ENCODE data around the gene SLAIN1. TPM values are rescaled to one million over a fixed set of nuclear protein-coding genes. Genes with fewer than 3 reads are reported as not detected.

SLAIN1 gene
- total RNA-seq, 1 donor from 2014 or later, result 0.32 TPM

DNA sequence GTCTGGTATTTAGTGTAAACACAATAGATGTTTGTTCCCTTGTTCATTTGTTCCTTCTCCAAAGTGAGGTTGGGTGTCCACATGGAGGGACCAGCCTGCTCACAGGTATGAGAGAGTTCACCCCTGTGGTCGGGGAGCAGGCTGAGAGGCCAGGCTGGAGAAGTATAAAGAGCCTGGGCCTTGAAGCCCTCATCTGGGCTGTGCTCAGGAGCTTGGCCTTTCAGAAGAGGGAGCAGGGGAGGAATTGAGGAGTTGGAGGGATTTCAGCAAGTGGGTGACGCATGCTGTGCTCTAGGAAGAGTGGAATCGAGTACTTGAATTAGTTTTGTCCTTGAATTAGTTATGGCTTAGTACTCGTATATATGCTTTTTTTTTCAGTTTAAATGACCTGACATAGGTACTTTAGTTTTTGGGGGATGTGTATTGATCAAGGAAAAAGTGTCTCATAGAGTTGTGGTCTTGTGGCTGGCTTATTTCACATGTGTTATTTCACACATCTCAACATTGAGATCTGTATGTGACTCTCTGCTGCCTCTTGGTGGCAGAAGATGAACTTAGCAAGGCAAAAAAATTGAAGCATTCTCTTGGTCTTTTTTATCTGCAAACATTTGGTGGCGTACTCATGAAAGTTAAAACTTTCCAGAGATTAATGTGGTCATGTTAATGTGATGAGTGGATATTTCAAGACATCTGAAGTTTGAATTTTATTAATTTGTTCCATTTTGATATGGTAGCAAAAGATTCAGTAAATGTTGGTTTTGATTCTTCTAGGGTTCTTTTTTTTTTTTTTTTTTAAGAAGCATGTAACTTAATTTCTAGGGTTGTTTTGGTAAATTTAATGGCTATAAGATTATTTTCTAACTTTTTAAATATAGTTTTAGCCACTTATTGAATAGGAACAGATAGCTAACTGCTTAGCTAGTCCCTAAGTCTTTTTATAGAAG lies 54.3 kb downstream of the SLAIN1 start:
- peak; percentile 48 for ATAC-seq

DNA sequence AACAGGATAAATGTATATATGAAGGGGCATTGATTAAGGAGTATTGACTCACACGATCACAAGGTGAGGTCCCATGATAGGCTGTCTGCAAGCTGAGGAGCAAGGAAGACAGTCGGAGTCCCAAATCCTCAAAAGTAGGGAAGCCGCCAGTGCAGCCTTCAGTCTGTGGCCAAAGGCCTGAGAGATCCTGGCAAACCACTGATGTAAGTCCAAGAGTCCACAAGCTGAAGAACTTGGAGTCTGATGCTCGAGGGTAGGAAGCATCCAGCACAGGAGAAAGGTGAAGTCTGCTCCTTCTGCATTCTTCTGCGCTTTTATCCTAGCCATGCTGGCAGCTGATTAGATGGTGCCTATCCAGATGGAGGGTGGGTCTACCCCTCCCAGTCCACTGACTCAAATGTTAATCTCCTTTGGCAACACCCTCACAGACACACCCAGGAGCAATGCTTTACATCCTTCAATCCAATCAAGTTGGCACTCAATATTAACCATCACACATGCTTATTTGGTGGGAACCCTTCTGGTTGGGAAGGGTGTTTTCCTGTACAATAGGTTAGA lies 55.1 kb downstream of the SLAIN1 start:
- no peak for ATAC-seq

DNA sequence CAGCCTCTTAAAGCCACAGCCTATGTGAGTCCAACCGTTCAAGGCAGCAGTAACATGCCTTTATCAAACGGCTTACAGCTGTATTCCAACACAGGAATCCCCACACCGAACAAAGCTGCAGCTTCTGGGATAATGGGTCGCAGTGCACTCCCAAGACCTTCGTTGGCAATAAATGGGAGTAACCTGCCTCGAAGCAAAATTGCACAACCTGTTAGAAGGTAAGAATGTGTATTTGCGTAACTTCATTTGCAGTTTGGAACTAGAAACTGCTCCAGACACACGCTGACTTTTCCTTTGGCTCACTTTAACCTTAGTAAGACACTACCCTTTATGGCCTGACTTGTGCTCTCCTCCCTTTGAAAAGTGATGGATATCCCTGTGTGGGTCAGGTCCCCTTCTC lies 63.4 kb downstream of the SLAIN1 start:
- ATAC-seq, result peak; percentile 23

DNA sequence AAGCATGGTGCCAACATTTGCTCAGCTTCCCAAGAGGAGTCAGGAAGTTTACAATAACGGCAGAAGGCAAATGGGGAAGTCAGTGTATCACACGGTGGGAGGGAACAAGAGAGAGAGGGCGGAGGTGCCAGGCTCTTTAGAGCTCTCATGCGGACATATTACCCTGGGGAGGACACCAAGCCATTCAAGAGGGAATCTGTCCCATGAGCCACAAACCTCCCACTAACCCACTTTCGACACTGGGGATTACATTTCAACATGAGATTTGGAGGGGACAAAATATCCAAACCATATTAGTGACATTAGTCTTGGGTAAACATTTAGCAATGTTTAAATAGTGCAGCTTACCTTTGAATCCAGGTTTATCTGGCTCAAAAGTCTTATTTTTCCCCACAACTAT lies 69.9 kb downstream of the SLAIN1 start:
- ATAC-seq, result no peak

DNA sequence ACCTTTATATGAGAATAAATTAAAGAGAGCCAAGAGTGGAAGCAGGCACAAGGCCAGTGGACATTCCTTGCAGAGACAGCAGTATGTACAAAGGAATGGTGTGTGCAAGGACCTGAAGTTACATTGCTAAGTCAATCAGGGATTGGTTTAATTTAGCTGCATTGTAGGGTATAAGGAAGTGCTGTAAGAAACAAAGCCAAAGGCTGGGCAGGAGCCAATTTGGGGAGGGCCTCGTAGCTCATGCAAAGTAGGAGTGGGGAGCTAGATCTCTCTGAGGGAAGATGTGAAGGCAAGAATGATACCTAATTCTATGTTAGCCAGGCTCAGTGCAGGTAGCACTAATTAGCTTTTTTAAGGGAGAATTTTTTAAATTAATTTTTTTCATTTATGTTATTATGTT lies 76.7 kb downstream of the SLAIN1 start:
- ATAC-seq, result no peak

DNA sequence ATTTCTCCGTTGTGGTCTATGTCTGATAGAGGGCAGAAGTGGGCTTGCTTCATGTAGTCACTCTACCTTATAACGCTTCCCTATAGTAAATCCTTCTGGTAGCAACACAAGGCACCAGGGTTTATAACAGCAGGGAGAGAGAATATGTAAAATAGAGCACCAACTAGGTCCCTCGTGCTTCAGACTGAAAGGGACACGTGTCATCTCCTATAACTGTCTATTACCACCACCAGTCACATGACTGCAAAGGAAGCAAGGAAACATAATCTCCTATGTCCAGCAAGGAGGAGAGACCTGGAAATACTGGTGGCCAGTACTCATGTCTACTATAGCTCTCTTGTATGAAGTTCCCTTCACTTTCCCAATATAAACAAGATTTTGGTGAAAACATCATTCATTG lies 79.2 kb downstream of the SLAIN1 start:
- ATAC-seq, result no peak

DNA sequence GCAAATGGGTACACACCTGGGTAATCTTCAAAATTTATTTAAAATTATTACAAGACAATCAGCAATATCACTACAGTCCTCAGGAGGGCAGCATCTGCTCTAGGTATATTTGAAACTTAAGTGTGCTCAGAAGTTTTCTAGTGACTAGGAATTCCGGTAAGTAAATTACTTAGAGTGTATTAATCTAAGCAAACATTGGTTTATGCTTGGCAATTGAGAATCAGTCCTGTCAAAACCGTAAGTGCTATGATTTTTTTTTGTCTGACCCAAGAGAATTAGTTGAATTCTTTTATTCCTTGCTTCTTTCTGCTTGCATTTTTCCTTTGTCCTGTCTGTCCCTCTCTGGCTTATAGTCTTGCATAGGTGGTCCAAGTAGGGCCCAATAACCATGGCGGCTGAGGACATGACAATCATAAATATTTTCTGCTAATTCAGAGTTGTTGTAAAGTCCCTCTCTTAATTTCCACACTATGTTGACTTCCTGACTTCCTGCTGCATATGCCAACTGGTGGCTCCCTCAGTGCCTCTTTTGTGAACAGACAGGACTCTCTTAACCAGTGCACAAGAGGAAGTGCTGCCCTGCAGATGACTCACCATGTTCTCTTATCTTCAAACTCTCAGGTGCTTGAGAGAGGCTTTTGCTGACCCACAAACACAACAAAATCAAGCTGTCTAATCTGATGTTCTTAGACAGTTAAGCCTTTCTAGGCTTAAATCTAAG lies 82.2 kb downstream of the SLAIN1 start:
- ATAC-seq, result peak; percentile 75

DNA sequence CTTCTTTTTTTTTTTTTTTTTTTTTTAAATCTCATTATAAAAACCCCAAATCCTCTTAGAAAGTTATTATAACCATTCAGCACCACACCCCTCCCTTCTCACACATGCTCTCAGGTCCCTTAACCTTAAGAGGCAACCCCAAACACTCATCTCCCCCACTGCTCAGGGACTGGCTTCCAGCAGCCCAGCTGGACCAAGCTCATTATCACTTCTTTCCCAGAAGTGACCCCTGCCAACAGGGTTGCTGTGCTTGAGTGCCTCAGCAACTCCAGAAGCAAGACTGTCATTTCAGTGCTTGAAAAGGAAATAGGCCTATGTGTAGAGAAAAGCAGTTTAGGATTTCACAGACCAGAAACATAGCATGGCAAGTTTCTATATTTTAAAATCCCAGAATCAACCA lies 84.3 kb downstream of the SLAIN1 start:
- ATAC-seq, result no peak

DNA sequence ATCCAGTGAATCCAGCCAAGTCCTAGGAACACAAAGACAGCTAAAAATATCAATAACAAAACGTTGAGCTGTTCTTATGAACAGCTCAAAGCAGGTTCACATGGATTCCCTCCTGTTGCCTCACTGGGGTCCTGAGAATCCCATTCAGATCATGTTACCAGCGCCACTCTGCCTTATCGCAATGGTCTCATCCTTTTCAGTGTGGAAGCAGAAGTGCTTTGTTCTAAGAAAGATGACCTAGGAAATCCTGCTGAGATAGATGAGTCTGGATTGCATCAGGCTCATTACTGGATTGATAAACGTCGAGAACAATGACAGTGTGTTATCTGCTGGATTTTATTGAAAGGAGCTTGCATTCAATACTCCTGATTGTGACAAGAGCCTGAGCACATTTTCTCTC lies 87.0 kb downstream of the SLAIN1 start:
- no peak for ATAC-seq

DNA sequence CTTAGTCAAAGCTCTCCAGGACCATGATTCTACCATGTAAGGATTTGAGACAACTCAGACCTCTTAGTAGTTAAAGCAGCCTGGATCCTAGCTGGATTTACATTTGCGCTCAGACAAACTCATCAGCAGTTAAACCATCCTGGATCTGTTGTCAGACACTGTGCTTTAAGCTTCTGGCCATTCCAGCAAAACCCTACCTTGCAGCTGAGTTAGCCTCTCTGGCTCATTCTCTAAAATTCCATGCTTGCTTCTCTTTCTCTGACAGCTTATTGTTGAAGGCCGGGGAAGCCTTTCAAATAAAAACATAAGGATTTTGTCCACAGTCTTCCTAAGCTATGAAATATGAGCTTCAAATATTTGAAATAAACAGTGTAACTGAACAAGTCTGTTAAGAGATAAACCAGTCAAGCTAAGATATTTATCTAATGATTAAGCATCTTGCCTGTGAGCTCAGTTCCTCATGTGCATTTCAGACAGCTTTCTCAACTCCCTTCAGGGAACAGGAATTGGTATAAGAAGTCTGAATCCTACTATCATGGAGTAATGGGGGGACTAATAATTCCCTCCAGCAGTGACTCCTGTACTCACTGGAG lies 89.3 kb downstream of the SLAIN1 start:
- ATAC-seq, result no peak

DNA sequence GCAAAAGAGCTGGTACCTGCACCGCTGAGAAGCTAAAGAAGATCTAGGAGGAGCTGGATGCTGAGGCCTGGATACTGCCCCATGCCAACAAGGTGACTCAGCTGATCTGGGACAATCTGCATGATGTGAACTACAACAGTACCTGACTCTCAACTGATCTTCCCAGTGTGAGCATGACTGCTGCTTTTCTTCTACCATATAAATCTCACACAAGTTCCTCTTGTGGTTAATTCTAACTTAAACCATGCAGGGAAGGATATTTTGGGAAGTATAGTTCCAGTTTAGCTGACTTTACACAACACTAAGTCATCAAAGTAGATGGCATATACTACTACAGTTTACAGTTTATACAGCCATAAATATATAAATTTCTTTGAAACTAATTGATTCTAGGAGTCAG lies 91.9 kb downstream of the SLAIN1 start:
- no peak for ATAC-seq

DNA sequence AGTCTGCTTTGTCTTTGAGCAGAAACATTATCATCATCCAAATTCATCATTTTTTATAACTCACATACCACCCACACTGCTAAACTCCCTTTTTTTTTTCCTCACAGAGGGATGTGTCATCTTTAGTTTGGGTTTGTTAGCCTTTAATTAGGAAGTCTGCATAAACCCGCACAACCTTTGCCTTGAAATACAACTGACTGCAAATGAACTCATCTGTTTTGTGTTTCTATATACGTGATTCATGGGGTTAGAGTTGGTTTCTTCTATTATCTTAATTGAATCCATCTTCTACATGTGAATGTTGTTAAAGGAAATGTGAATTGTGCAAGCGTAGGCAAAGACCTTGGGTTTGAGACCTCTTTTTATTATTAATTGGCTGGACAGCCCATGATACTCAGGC lies 102.7 kb downstream of the SLAIN1 start:
- no peak for ATAC-seq

DNA sequence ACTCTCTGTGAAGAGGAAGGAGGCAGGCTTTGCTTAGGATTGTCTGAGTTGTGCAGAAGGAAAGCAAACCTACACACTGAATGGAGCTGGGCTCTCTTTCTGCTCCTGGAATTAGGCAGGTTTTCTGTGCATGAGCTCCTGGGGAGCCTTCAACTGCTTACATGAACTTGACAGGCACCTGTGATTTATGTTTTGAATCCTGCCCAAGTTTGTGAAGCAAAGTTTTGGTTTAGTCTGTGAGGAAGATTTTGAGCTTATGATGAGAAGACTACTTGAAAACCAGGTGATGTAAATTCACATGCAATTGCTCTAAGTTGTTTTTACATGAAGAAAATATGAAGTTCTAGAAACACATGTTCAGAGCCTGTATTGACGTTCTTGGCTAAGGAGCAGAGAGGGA lies 109.0 kb downstream of the SLAIN1 start:
- ATAC-seq, result no peak

DNA sequence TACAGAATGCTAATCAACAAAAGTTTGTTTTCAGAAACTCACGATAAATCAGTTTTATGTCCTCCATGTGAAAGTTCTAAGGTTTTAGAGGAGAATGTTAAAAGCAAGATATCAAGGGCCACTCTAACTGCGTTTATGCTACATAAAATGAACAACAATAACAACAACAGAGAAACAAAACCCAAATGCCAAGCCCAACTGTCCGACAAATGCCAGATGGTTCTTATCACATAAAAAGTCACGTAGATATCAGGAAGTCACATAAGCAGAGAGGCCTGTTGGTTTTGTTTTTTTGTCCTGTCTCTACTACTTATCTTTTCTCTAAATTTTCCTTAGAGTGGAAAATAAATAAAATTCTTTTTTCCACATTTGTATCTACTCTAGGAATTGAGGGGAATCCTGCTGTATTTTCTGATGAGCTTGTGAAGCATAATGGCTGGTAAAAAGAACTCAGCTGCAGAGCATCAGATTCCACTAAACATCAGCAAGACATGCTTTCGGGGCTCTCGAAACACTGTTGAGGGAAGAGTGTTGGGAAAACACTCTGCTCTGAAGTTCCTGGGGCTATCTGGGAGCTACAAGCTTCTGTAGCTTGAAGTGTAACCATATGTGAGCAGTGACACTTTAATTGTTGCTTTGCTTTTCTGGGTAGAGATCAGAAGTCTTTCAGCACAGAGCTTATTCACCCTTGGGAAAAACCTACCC lies 110.1 kb downstream of the SLAIN1 start:
- ATAC-seq, result no peak

DNA sequence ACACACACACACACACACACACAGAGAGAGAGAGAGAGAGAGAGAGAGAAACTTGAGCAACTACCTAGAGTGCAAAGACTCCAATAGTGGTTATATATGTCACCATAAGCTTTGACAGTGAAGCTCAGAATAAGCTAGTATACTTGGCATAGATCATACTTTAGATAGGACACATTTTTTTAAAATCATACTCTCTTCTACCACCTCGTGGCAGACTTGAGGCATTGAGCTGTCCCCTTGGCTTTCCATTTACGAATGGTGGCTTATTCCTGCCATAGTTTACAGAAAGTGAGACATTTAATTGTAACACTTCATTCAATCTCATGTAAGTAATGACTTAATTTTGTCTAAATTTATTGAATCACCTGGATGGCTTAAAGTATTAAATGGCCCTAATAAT lies 112.9 kb downstream of the SLAIN1 start:
- ATAC-seq, result peak; percentile 31

DNA sequence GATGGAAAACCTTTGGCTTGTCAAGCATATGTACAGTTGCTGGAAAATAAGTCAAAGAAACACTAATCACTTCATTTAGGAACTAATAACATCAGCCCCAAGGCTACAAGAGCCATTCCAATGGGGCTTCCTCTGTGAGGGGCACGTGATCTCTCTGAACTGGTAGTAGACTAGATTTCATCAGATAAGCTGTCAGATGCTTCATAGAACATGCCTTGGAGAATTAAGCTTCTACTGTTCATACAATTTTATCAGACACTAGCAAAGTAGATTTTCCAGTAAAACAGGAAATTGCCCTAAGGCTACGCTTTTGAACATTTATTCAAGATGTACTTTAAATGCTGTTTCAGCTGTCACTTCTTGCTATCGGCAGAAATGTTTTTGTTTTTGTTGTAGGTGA lies 113.4 kb downstream of the SLAIN1 start:
- no peak for ATAC-seq

DNA sequence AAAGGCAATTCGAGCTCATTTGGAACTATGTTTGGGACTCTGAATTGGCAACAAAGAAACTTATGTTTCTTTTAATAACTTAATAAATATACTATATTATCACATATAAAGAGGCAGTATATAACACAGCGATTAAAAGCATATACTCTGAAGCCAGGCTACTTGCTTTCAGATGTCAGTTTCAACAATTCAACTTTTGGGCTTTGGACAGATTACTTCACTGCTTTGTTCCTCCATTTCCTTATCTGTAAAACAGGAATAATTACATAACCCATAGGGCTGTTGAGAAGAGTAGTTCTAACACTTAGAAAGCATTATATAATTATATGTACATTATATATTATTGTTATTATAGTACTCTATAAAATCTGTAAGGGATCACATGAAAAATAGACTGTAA lies 113.9 kb downstream of the SLAIN1 start:
- ATAC-seq, result no peak

DNA sequence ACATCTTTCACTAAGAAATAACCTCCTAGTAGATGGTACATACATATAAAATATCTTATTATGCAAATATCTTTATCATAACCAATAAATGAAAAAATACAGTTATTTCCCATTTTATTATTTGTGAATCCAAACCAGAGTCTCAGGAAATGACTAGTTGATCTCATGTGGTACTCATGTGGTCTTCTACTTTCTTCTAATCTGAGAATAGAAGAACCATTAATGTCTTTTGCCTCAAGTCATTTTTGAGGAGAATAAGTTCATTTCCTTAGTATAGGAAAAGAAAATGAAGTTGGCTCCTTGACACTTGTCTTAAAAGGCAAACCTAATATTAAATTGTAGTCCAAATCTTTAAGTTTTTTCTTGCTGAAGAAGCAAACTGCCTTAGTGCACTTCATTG lies 114.5 kb downstream of the SLAIN1 start:
- no peak for ATAC-seq
